Measurements from ENCODE around the gene KRTAP3-3. TPM values are rescaled to one million over a fixed set of nuclear protein-coding genes. Genes with fewer than 3 reads are reported as not detected.
"Not testable (repeated sequence)": the region's sequence is repeated elsewhere in the genome, so short reads cannot be mapped to it uniquely, and the experiment has no call there.

KRTAP3-3 gene
- total RNA-seq, 1 experiment from 2014 or later: not detected

- no peak overlapping the region for H3K4me3 ChIP-seq (ENCODE audit: insufficient read depth, low read depth, low read length)
- no peaks in the 10 kb centered on the region for H3K27me3 ChIP-seq (ENCODE audit: control insufficient read depth, insufficient read depth, low read length)
- H3K36me3 ChIP-seq (replicated peaks; ENCODE audit: control insufficient read depth, insufficient read depth, low read length): no peaks in the 10 kb centered on the region
- DNase-seq: no peak
These were observed 19.6 kb upstream of the KRTAP3-3 start for GRCh38 chr17:41013606-41014005.

- Histone ChIP-seq H3K36me3 (replicated peaks; ENCODE audit: control insufficient read depth, insufficient read depth, low read length) (no peaks in the 10 kb centered on the region), H3K27me3 (ENCODE audit: control insufficient read depth, insufficient read depth, low read length) (no peaks in the 10 kb centered on the region), H3K4me3 (ENCODE audit: insufficient read depth, low read depth, low read length) (no peak overlapping the region)
- DNase-seq: no peak
These were observed 19.2 kb upstream of the KRTAP3-3 start for GRCh38 chr17:41013181-41013580.

DNA sequence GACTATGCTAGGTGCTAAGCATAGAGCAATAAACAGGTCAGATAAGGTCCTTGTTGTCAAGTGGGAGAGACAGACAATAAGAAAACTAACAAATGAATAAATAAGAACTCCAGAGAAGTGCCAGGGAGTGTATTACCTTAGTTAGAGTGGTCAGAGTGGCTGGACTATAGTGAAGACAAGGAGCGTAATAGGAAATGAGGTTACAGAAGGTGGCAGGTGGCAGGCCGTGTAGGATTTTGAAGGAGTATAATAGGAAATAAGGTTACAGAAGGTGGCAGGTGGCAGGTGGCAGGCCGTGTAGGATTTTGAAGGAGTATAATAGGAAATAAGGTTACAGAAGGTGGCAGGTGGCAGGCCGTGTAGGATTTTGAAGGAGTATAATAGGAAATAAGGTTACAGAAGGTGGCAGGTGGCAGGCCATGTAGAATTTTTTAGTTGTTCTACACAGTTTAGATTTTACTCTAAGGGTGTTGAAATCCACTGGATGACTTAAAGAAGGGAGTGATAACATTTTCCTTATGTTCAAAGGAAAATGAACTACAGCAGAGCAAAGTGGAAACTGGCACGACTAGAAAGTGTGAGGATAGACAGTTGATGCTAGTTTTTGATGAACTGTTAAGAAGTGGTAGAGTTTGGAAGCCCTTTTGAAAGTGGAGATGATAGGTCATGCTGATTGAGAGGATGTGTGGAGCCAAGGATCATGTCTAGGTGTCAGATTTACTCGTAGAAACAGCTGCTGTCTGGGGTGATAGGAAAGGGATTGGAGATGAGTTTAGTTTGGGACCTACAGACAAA, 18.6 kb upstream of the KRTAP3-3 start:
- no peak overlapping the region for H3K4me3 ChIP-seq (ENCODE audit: insufficient read depth, low read depth, low read length)

DNA sequence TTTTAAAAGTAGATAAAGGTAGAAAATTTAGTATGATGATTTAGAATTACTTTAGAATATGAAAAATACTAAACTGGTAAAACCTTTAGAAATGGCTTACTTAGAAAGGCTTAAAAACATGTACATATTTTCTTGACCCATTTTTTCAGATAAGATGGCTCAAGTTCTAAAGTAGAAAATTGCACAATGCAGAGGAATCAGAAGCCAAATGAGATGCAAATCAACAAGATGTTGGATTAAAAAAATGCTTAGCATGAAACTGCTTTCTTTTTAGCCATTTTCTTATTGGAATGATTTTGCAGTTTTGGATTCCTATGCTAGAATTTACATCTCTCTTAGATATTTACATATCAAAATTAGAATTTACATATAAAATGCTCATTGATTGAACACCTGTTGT, 16.5 kb upstream of the KRTAP3-3 start:
- Histone ChIP-seq H3K4me3 (ENCODE audit: insufficient read depth, low read depth, low read length) (no peak overlapping the region), H3K36me3 (replicated peaks; ENCODE audit: control insufficient read depth, insufficient read depth, low read length) (no peaks in the 10 kb centered on the region), H3K27me3 (ENCODE audit: control insufficient read depth, insufficient read depth, low read length) (no peaks in the 10 kb centered on the region)
- DNase-seq: no peak

More for the DNA sequence above, 18.6 kb upstream of the KRTAP3-3 start:
- H3K36me3 ChIP-seq (replicated peaks; ENCODE audit: control insufficient read depth, insufficient read depth, low read length): no peaks in the 10 kb centered on the region
- no peaks in the 10 kb centered on the region for H3K27me3 ChIP-seq (ENCODE audit: control insufficient read depth, insufficient read depth, low read length)
- no peak for DNase-seq

DNA sequence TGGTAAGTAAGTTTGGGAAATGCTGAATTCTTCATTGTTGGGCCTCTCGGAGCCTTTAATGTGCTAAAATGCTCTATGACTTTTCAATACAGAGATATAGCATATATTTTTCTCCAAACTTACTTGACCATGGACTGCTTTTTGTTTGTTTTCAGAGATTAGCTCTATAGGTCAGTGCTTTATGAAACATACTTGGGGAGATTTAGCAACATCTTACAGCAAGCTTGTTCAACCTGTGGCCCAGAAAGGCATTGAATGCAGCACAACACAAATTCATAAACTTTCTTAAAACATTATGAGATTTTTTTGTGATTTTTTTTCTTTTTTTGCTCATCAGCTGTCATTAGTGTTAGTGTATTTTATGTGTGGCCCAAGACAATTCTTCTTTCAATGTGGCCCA, 16.0 kb upstream of the KRTAP3-3 start:
- no peak for DNase-seq
- Histone ChIP-seq H3K4me3 (ENCODE audit: insufficient read depth, low read depth, low read length) (no peak overlapping the region), H3K27me3 (ENCODE audit: control insufficient read depth, insufficient read depth, low read length) (no peaks in the 10 kb centered on the region), H3K36me3 (replicated peaks; ENCODE audit: control insufficient read depth, insufficient read depth, low read length) (no peaks in the 10 kb centered on the region)

GRCh38 chr17:41009301-41009760, 15.4 kb upstream of the KRTAP3-3 start:
- no peak overlapping the region for H3K4me3 ChIP-seq (ENCODE audit: insufficient read depth, low read depth, low read length)
- no peaks in the 10 kb centered on the region for H3K36me3 ChIP-seq (replicated peaks; ENCODE audit: control insufficient read depth, insufficient read depth, low read length)
- no peaks in the 10 kb centered on the region for H3K27me3 ChIP-seq (ENCODE audit: control insufficient read depth, insufficient read depth, low read length)
- DNase-seq: no peak

- no peak for DNase-seq
- H3K27me3 ChIP-seq (ENCODE audit: control insufficient read depth, insufficient read depth, low read length): no peaks in the 10 kb centered on the region
- no peaks in the 10 kb centered on the region for H3K36me3 ChIP-seq (replicated peaks; ENCODE audit: control insufficient read depth, insufficient read depth, low read length)
- H3K4me3 ChIP-seq (ENCODE audit: insufficient read depth, low read depth, low read length): no peak within 1 kb of the TSS
These were observed 14.8 kb upstream of the KRTAP3-3 start, which contains the start of gene KRTAP3-1 for GRCh38 chr17:41008811-41009210. Gene KRTAP3-1, minus strand, starts transcription at chr17:41009128. Its CDS starts 54 bp downstream, at chr17:41009074.

GRCh38 chr17:41004397-41004796, 10.4 kb upstream of the KRTAP3-3 start:
- Histone ChIP-seq H3K27me3 (ENCODE audit: control insufficient read depth, insufficient read depth, low read length) (no peaks in the 10 kb centered on the region), H3K36me3 (replicated peaks; ENCODE audit: control insufficient read depth, insufficient read depth, low read length) (no peaks in the 10 kb centered on the region), H3K4me3 (ENCODE audit: insufficient read depth, low read depth, low read length) (no peak overlapping the region)
- DNase-seq: no peak

DNA sequence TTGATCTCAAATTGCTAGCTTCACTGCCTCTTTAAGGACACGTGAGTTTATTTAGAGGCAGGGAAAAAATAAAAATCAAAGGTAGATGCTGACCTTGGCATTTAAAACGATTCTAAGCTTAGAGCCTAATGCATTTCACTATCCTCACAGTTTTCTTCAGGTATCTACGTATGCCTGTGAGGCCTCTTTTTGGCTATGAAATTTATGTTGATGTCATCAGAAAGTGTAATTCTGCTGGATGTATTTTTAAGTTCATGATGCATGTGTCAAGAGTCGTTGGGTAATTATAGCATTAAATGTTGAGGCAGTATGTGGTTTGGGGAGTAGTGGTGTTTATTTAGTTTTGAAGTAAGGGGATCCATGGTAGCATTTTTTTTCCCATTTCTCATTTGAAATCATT, 10.0 kb upstream of the KRTAP3-3 start:
- H3K36me3 ChIP-seq (replicated peaks; ENCODE audit: control insufficient read depth, insufficient read depth, low read length): no peaks in the 10 kb centered on the region
- H3K4me3 ChIP-seq (ENCODE audit: insufficient read depth, low read depth, low read length): no peak overlapping the region
- no peaks in the 10 kb centered on the region for H3K27me3 ChIP-seq (ENCODE audit: control insufficient read depth, insufficient read depth, low read length)
- DNase-seq: no peak

- DNase-seq: no peak
- Histone ChIP-seq H3K36me3 (replicated peaks; ENCODE audit: control insufficient read depth, insufficient read depth, low read length) (no peaks in the 10 kb centered on the region), H3K27me3 (ENCODE audit: control insufficient read depth, insufficient read depth, low read length) (no peaks in the 10 kb centered on the region), H3K4me3 (ENCODE audit: insufficient read depth, low read depth, low read length) (no peak overlapping the region)
These were observed 8.8 kb upstream of the KRTAP3-3 start for GRCh38 chr17:41002814-41003213.

DNA sequence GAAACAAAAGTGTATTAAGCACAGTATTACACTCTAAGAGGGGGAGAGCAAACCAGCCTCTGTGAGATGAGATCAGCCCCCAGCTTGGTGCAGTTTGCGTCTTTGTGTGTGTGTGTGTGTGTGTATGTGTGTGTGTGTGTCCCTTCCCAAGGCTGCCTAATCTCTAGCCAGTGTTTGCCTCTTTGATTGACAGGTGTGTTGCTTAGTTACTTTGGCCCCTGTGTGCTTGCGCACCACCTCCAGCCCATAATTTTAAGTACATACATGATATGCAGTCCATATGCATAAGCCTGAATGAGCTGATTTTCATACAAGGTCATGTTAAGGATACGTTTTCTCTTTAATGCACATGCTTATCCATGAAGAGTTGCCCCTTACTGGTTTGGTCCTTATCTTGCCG, 7.8 kb upstream of the KRTAP3-3 start:
- no peak overlapping the region for H3K4me3 ChIP-seq (ENCODE audit: insufficient read depth, low read depth, low read length)
- H3K27me3 ChIP-seq (ENCODE audit: control insufficient read depth, insufficient read depth, low read length): no peaks in the 10 kb centered on the region
- no peak for DNase-seq
- H3K36me3 ChIP-seq (replicated peaks; ENCODE audit: control insufficient read depth, insufficient read depth, low read length): no peaks in the 10 kb centered on the region

DNA sequence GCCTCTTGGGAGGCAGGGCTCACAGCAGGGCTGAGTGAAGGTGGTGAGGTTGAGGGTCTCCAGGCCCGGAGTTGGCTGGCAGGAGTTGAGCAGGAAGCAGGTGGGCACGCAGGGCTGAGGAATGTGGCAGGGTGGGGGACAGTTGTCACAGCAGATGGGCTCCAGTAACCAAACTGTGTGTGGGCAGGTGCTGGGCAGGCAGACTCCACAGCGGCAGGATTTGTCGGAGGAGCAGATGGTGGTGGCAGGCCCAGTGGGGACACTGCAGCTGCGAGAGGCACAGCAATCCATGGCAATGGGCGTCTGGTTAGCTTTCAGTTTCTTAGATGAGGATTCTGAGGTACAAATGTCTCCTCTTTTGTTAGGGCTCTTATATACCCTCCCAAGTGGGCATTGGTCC, 5.6 kb upstream of the KRTAP3-3 start, which contains the start of gene KRTAP3-2:
Gene KRTAP3-2, minus strand, starts transcription at position 344 of the 400 bp plus-strand sequence. Its CDS starts 53 bp downstream, at position 291.
- DNase-seq; H3K4me3 ChIP-seq (ENCODE audit: insufficient read depth, low read depth, low read length); H3K27me3 ChIP-seq (ENCODE audit: control insufficient read depth, insufficient read depth, low read length); H3K36me3 ChIP-seq (replicated peaks; ENCODE audit: control insufficient read depth, insufficient read depth, low read length): not testable (repeated sequence)

- H3K27me3 ChIP-seq (ENCODE audit: control insufficient read depth, insufficient read depth, low read length): no peaks in the 10 kb centered on the region
- no peak for DNase-seq
- H3K4me3 ChIP-seq (ENCODE audit: insufficient read depth, low read depth, low read length): no peak overlapping the region
- no peaks in the 10 kb centered on the region for H3K36me3 ChIP-seq (replicated peaks; ENCODE audit: control insufficient read depth, insufficient read depth, low read length)
These were observed 3.4 kb upstream of the KRTAP3-3 start for GRCh38 chr17:40997361-40997760.

DNA sequence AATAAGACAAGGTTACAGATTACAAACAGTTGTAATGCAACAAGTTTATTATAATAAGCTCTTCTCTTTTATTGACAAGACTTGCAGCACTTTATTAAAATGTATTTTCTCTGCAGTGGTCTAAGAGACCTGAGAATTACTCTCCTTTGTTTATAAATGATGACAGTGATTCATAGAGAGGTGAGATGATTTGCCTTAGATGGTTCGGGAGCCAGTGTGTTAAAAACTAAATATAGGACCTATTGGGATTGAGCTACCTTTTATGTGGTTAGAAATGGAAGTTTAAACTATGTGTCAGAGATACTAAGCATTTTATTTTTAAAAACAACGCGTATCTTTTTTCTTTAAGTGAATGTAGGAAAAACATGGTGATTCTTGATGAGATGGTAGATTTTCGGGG, 2.9 kb upstream of the KRTAP3-3 start:
- no peak for DNase-seq
- Histone ChIP-seq H3K36me3 (replicated peaks; ENCODE audit: control insufficient read depth, insufficient read depth, low read length) (no peaks in the 10 kb centered on the region), H3K27me3 (ENCODE audit: control insufficient read depth, insufficient read depth, low read length) (no peaks in the 10 kb centered on the region), H3K4me3 (ENCODE audit: insufficient read depth, low read depth, low read length) (no peak overlapping the region)

DNA sequence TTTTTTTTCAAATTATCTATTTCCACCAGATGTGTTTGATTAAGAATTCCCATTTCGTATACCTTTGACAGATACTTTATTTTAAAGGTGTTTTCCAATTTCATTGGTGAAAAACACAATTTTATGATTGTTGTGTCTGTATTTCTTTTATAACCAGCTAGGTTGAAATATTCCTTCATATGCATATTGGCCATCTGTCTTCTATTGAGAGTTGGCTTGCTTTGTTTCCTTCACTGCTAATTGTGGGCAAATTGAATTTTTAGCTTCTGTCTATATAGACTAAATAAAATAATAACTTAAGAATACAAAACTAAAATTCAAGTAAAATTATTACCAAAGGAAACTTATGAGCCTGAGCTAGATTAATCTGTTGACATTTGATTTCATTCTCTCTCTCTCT, 1.2 kb upstream of the KRTAP3-3 start:
- DNase-seq: no peak
- no peaks in the 10 kb centered on the region for H3K36me3 ChIP-seq (replicated peaks; ENCODE audit: control insufficient read depth, insufficient read depth, low read length)

More for the DNA sequence above, 1.2 kb upstream of the KRTAP3-3 start:
- H3K4me3 ChIP-seq (ENCODE audit: insufficient read depth, low read depth, low read length): no peak overlapping the region
- H3K27me3 ChIP-seq (ENCODE audit: control insufficient read depth, insufficient read depth, low read length): no peaks in the 10 kb centered on the region
